Keratinocyte (primary cell): ENCODE data around the gene NLRP9. TPM values are rescaled to one million over a fixed set of nuclear protein-coding genes. Genes with fewer than 3 reads are reported as not detected.

Experiments
- DNase-seq: peaks from one replicate; pipeline ENCODE4 v3.0.0-alpha.2; 2011; ENCODE audit warnings: low read depth, missing footprints, low spot score
- FAIRE-seq: peaks from 2 replicates; lab custom pipeline; 2011; peaks lifted over from hg19 to GRCh38; lab: Jason Lieb, UNC
- H2AFZ ChIP-seq: 2 replicates; pipeline ENCODE4 v1.6.0; 2012; ENCODE audit warnings: low read length, control low read depth, inconsistent platforms; ENCODE audit not compliant: control insufficient read depth
- H3K27ac ChIP-seq: 2 replicates; pipeline ENCODE4 v1.5.1; 2011; ENCODE audit warnings: low read length; ENCODE audit not compliant: control insufficient read depth, insufficient read depth
- H3K27me3 ChIP-seq: 3 replicates; pipeline ENCODE4 v1.6.0; 2011; ENCODE audit warnings: low read length; ENCODE audit not compliant: control insufficient read depth, insufficient read depth; ENCODE audit errors: extremely low read depth
- H3K36me3 ChIP-seq, 2 experiments: 2 replicates in 1 of 2; 3 replicates in 1 of 2; pipeline ENCODE4 v1.5.1; 2011; ENCODE audit warnings: low read length in 2 of 2, mild to moderate bottlenecking in 1 of 2; ENCODE audit not compliant: control insufficient read depth in 2 of 2, insufficient read depth in 2 of 2; ENCODE audit errors: extremely low read depth in 1 of 2
- H3K4me1 ChIP-seq: 3 replicates; pipeline ENCODE4 v1.5.1; 2011; ENCODE audit warnings: low read length; ENCODE audit not compliant: control insufficient read depth, insufficient read depth; ENCODE audit errors: extremely low read depth
- H3K4me2 ChIP-seq: 3 replicates; pipeline ENCODE4 v1.6.0; 2011; ENCODE audit warnings: low read depth, low read length; ENCODE audit not compliant: control insufficient read depth, insufficient read depth; ENCODE audit errors: extremely low read depth
- H3K4me3 ChIP-seq, 3 experiments: fragments of 200-600 bp in 1 of 3; sonication (generic) in 1 of 3; 2 replicates in 2 of 3; 3 replicates in 1 of 3; pipeline ENCODE4 v1.5.1; 2011 to 2016; ENCODE audit warnings: low read length in 3 of 3, mild to moderate bottlenecking in 3 of 3, control low read depth in 2 of 3, inconsistent platforms in 1 of 3, low read depth in 1 of 3, mixed read lengths in 1 of 3, mixed run types in 1 of 3, moderate library complexity in 1 of 3; ENCODE audit not compliant: control insufficient read depth in 2 of 3, insufficient read depth in 2 of 3; ENCODE audit errors: extremely low read depth in 1 of 3
- H3K79me2 ChIP-seq: 2 replicates; pipeline ENCODE4 v1.6.0; 2012; ENCODE audit warnings: low read length; ENCODE audit not compliant: control insufficient read depth, insufficient read depth
- H3K9ac ChIP-seq: 3 replicates; pipeline ENCODE4 v1.6.0; 2011; ENCODE audit warnings: low read length; ENCODE audit not compliant: control insufficient read depth, insufficient read depth; ENCODE audit errors: extremely low read depth
- H3K9me1 ChIP-seq: 3 replicates; pipeline ENCODE4 v1.6.0; 2011; ENCODE audit warnings: low read length; ENCODE audit not compliant: control insufficient read depth, insufficient read depth; ENCODE audit errors: extremely low read depth
- H3K9me3 ChIP-seq: 2 replicates; pipeline ENCODE4 v1.5.1; 2012; ENCODE audit warnings: low read depth, low read length; ENCODE audit not compliant: control insufficient read depth
- H4K20me1 ChIP-seq: 3 replicates; pipeline ENCODE4 v1.6.0; 2011; ENCODE audit warnings: low read length; ENCODE audit not compliant: control insufficient read depth, insufficient read depth; ENCODE audit errors: extremely low read depth
- CTCF ChIP-seq, 3 experiments: IDR thresholded peaks in 1 of 3; conservative IDR thresholded peaks in 1 of 3; optimal IDR thresholded peaks in 1 of 3; 2 replicates in 2 of 3; 3 replicates in 1 of 3; pipeline versions ENCODE3 to v1.5.1; 2011; ENCODE audit warnings: low read length in 3 of 3, mild to moderate bottlenecking in 3 of 3, moderate library complexity in 2 of 3, control low read depth in 1 of 3, inconsistent platforms in 1 of 3; ENCODE audit not compliant: insufficient read depth in 2 of 3; ENCODE audit errors: extremely low read depth in 1 of 3
- EZH2 ChIP-seq: IDR thresholded peaks from one replicate; pipeline ENCODE4 v1.6.1; 2012; ENCODE audit warnings: inconsistent platforms, mild to moderate bottlenecking, low read length, moderate library complexity
- dilution Hi-C: fragments of 300-500 bp; cut with MboI; formaldehyde crosslinking; loops from one replicate; pipeline ENCODE4 v1.7.0; 2020; ENCODE audit warnings: low sequenced_read_pairs; ENCODE audit not compliant: extremely low pct_ligation_motif_present
- polyA plus RNA-seq, 5 experiments: library from polyadenylated mRNA; depleted of rRNA in 3 of 5; stranded (reverse) in 3 of 5; stranded (forward) in 1 of 5; unstranded in 1 of 5; fragments of >200 nt; gene quantifications; 1 replicate in 1 of 5; 2 replicates in 3 of 5; 3 replicates in 1 of 5; pipeline versions ENCODE4 v1.2.1 to v1.2.3, GENCODE V29; 2011 to 2012; ENCODE audit warnings: missing spikeins in 2 of 5, low read depth in 1 of 5, low replicate concordance in 1 of 5

Gene NLRP9
- polyA plus RNA-seq, 1 donor (not counting 4 experiments of a cell fraction or from before 2014, with no cell fraction given): not detected

- Histone ChIP-seq H3K4me3 (no peak overlapping the region), H3K36me3 (peaks cover 50 to 53% of the 10 kb centered on the region in 2 experiments), H4K20me1 (peaks cover 41% of the 10 kb centered on the region), H3K4me2 (no peak overlapping the region), H2AFZ (no peak overlapping the region), H3K9me3 (no peaks in the 10 kb centered on the region), H3K27ac (no peak overlapping the region), H3K27me3 (no peaks in the 10 kb centered on the region), H3K9ac (no peak overlapping the region), H3K79me2 (peaks cover 93% of the 10 kb centered on the region), H3K4me1 (peaks cover 19% of the 10 kb centered on the region), H3K9me1 (no peaks in the 10 kb centered on the region)
- FAIRE-seq: no peak
- dilution Hi-C loops: no loop called here
- DNase-seq: no peak
- no peak for TF ChIP-seq CTCF (optimal IDR thresholded peaks at IDR 0.05 in 1 of 3, IDR thresholded peaks at IDR 0.05 in 1 of 3, conservative IDR thresholded peaks at IDR 0.05 in 1 of 3; ENCODE audit: extremely low read depth in 1 of 3, insufficient read depth in 2 of 3, low read length in 3 of 3)
Observed at GRCh38 chr19:55660991-55661390, 77.2 kb downstream of the NLRP9 start.

- Histone ChIP-seq H4K20me1 (peaks cover 38% of the 10 kb centered on the region), H3K4me2 (no peak overlapping the region), H3K4me1 (peaks cover 19% of the 10 kb centered on the region), H3K36me3 (peaks cover 49 to 58% of the 10 kb centered on the region in 2 experiments), H3K9me1 (no peaks in the 10 kb centered on the region), H3K9ac (no peak overlapping the region), H3K27me3 (no peaks in the 10 kb centered on the region), H3K27ac (no peak overlapping the region), H2AFZ (no peak overlapping the region), H3K79me2 (peaks cover 95% of the 10 kb centered on the region), H3K9me3 (no peaks in the 10 kb centered on the region), H3K4me3 (no peak overlapping the region)
- FAIRE-seq (no peak), DNase-seq (no peak)
- no peak for TF ChIP-seq CTCF (optimal IDR thresholded peaks at IDR 0.05 in 1 of 3, IDR thresholded peaks at IDR 0.05 in 1 of 3, conservative IDR thresholded peaks at IDR 0.05 in 1 of 3; ENCODE audit: extremely low read depth in 1 of 3, insufficient read depth in 2 of 3, low read length in 3 of 3)
- no peak for TF ChIP-seq EZH2
- dilution Hi-C loops: no loop called here
Observed at GRCh38 chr19:55660404-55660803, 77.8 kb downstream of the NLRP9 start.
